KBM-7 (cell line): ENCODE measurements around the gene NPR3.

Experiments used
- DNase-seq: peaks from one replicate; pipeline ENCODE4 v3.0.0-alpha.2; 2015
- in situ Hi-C: fragments of 300-500 bp; cut with MboI; formaldehyde crosslinking; loops from 2 replicates; pipeline ENCODE4 v1.14.3; 2020; ENCODE audit warnings: low sequenced_read_pairs, low pct_unique_long_range_greater_than_20kb, mixed read lengths

Gene NPR3

GRCh38 chr5:32840606-32841005 is 129.5 kb downstream of the NPR3 start:
- DNase-seq, result no peak
- in situ Hi-C loops, result no loop called here
